Activated CD8-positive, alpha-beta memory T cell treated with anti-CD3 and anti-CD28 coated beads, Interleukin-2, amount 50 U/mL, for 4 hours (primary cell): ENCODE data around the gene OXT.
"Not testable (repeated sequence)": the region's sequence is repeated elsewhere in the genome, so short reads cannot be mapped to it uniquely, and the experiment has no call there.

ENCODE experiments used
- DNase-seq: peaks from one replicate; pipeline ENCODE4 v3.0.0-alpha.2; 2020

The OXT gene

DNA sequence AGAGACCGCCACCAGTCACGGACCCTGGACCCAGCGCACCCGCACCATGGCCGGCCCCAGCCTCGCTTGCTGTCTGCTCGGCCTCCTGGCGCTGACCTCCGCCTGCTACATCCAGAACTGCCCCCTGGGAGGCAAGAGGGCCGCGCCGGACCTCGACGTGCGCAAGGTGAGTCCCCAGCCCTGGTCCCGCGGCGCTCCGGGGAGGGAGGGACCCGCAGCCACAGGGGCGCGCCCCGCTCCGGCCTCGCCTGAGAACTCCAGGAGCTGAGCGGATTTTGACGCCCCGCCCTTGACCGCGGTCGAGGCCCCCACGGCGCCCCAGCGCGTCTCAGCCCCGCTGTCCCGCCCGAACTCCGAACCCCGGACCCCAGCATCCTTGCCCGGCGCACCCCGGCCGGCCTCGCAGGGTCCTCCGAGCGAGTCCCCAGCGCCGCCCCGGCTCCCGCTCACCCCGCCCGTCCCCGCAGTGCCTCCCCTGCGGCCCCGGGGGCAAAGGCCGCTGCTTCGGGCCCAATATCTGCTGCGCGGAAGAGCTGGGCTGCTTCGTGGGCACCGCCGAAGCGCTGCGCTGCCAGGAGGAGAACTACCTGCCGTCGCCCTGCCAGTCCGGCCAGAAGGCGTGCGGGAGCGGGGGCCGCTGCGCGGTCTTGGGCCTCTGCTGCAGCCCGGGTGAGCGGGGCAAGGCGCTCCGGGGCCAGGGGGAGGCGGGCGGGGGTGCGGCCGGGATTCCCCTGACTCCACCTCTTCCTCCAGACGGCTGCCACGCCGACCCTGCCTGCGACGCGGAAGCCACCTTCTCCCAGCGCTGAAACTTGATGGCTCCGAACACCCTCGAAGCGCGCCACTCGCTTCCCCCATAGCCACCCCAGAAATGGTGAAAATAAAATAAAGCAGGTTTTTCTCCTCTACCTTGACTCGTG, at the start of gene OXT:
OXT (plus strand) TSS at position 11 of the 920 bp plus-strand sequence; CDS start at position 47, 36 bp downstream.
- DNase-seq: peak; percentile 76

GRCh38 chr20:3021777-3022176, 49.6 kb upstream of the OXT start:
- no peak for DNase-seq

DNA sequence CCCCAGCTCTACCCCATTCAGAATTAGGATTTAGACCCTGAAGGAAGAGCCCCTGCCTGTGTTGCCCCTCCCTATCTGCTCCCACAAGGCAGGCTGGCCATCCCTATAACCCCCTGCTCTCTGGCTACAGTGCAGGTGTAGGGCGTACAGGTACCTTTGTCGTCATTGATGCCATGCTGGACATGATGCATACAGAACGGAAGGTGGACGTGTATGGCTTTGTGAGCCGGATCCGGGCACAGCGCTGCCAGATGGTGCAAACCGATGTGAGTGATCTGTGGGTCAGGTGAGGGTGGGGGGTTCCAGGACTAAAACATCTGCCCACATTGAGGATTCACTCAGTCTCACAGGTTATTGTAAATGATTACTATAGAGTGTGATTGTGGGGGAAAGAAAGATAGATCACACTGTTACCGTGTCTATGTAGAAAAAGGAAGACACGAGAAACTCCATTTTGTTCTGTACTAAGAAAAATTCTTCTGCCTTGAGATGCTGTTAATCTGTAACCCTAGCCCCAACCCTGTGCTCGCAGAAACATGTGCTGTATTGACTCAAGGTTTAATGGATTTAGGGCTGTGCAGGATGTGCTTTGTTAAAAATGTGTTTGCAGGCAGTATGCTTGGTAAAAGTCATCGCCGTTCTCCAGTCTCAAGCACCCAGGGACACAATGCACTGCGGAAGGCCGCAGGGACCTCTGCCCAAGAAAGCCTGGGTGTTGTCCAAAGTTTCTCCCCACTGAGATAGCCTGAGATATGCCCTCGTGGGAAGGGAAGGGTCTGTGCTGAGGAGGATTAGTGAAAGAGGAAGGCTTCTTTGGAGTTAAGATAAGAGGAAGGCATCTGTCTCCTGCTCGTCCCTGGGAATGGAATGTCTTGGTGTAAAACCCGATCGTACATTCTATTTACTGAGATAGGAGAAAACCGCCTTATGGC, 48.6 kb upstream of the OXT start:
- not testable (repeated sequence) for DNase-seq

- no peak for DNase-seq
Observed at GRCh38 chr20:3027987-3028386, 43.4 kb upstream of the OXT start.

- no peak for DNase-seq
Observed at GRCh38 chr20:3031524-3032147, 39.8 kb upstream of the OXT start.

GRCh38 chr20:3032624-3033023, 38.8 kb upstream of the OXT start:
- DNase-seq: no peak

DNA sequence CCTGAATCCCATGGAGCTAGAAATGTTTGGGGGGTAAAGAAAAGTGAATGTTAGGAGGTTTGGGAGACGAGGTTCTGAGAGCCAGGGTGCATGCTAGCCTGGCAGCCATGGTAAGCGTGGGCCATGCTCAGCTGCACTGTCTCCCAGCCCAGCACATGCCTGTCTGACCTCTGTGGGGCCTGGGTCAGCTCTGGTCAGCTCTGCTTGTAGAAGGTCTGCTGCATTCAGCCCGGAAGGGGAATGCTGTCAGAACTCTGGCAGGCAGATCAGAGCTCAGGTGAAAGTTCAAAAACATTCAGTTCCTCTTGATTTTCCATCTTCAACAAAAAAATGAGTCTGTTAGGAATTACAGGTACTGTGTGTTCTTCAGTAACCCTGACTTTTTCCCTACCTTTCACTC, 33.8 kb upstream of the OXT start:
- no peak for DNase-seq

DNA sequence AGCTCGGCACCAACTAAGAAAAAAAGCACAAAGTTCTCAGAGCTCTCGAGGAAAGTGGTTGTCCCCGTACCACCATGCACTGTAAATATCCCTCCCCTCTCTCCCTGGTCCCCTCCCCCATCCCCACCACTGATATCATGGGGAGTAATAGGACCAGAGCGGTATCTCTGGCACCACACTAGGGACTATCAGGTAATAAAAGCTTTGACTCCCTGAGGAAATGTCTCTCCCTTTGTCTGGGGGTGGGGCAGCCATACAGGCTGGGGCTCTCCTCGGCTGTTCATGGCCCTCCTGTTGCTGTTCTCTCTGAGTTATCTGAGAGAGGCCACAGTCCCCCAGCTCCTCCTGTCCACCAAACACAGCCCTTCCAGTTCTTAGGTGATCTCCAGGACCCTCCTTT, 33.0 kb upstream of the OXT start:
- DNase-seq: no peak

DNA sequence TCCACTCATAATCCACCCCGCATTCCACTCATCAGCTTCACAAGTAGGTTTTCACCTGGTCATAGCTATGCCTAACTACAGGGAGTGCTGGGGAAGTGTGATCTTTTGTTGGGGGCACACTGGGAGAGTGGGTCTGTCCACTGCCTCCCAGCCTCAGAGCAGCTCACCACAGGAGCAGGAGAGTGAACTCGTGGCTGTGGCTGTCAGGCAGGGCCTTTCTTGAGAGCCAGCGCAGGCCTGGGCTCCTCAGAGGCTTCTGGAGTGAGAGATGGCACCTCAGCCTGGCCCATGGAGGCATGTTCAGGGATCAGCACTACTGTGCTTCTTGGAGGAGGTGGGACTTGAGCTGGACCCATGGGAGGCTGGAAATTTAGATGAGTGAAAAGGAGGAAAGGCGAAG, 32.0 kb upstream of the OXT start:
- DNase-seq: no peak

DNA sequence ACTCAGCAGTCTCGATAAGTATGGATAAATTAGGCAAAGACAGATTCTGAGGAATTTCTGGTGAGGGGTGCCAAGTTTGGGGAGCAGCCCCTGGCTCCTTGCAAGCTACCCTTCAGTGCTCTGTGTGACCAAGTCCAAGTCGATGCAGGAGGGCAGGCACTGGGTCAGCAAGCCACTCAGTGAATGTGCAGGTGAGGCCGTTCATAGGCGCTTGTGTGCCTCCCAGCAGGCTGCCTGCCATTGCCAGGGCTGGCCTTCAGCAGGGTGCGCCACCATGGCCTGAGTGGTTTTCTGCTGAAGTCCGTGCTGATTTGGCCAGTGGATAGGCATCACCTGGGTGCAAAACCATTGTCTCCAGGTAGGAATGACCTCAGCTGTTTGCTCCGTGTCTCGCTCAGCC, 31.3 kb upstream of the OXT start:
- DNase-seq: no peak

GRCh38 chr20:3041854-3042409, 29.5 kb upstream of the OXT start:
- DNase-seq: no peak

- no peak for DNase-seq
Observed at GRCh38 chr20:3042625-3043024, 28.8 kb upstream of the OXT start.

- no peak for DNase-seq
Observed at GRCh38 chr20:3043322-3043721, 28.1 kb upstream of the OXT start, which contains the start of gene GNRH2. Gene GNRH2 (plus strand): TSS chr20:3043622. CDS start chr20:3044415, 793 bp downstream.

DNA sequence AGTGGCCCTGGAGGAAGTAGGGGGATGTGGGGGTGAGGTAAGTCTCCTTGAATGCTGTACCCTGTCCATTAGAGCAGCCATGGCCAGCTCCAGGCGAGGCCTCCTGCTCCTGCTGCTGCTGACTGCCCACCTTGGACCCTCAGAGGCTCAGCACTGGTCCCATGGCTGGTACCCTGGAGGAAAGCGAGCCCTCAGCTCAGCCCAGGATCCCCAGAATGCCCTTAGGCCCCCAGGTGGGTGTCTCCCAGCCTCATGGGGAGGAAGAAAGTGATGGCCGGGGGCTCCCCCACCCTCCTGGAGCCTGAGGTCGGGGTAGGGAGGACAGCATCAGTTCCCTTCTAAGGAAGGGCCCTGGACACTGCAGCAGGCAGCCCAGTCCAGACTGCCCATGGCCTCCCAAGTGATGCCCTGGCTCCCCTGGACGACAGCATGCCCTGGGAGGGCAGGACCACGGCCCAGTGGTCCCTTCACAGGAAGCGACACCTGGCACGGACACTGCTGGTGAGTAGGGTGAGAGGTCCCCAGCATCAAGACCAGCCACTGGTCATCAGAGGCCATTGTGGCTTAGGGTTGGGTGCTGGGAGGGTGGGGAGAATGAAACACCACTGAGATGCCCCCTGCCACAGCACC, 27.0 kb upstream of the OXT start:
- no peak for DNase-seq

- peak; percentile 50 for DNase-seq
Observed at GRCh38 chr20:3045042-3045815, 26.2 kb upstream of the OXT start.

GRCh38 chr20:3045816-3046676, 25.4 kb upstream of the OXT start, which contains the start of gene MRPS26:
Gene MRPS26 (plus strand): TSS chr20:3046052. CDS start chr20:3046069, 17 bp downstream.
- peak; percentile 82 for DNase-seq

DNA sequence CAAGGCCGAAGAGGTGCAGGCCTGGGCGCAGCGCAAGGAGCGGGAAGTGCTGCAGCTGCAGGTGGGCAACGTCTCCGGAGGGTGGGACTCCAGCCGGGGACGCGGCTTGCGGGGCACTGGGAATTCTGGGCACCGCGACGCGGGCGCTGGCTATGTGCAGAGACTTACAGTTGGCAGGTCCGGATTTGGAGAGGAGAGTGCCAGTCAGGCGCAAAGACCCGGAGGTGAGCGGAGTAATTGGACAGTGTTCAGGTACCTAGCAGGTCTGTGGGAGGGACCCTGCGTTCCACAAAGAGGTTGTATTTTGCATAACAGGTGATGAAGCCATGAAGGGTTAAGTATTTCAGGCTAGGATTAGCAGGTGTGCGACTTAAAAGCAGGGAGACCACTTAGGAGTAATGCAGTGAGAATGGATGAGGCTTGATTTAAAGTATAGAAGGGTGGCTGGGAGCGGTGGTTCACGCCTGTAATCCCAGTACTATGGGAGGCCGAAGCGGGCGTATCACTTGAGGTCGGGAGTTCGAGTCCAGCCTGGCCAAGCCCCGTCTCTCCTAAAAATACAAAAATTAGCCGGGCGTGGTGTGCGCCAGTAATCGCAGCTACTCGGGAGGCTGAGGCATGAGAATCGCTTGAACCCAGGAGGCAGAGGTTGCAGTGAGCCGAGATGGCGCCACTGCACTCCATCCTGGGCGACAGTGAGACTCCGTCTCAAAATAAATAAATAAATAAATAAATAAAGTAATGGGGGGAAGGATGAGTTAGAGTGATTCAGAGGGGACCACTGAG, 24.6 kb upstream of the OXT start:
- no peak for DNase-seq

- no peak for DNase-seq
Observed at GRCh38 chr20:3047486-3048419, 23.7 kb upstream of the OXT start.
